Esophagus muscularis mucosa (tissue), 3 donors: Measurements from ENCODE around the gene TRAPPC10.

ENCODE experiments used
- CTCF ChIP-seq, 3 experiments: fragments of 200-600 bp in 2 of 3; fragments of 450-650 bp in 1 of 3; sonication (generic) in 2 of 3; IDR thresholded peaks; one replicate each; pipeline ENCODE4 v1.5.1; 2017 to 2019; ENCODE audit warnings: antibody characterized with exemption in 3 of 3, mild to moderate bottlenecking in 2 of 3, moderate library complexity in 1 of 3
- POLR2A ChIP-seq: fragments of 450-650 bp; IDR thresholded peaks from one replicate; pipeline ENCODE4 v1.6.1; 2017; ENCODE audit warnings: antibody characterized with exemption, moderate library complexity, mild to moderate bottlenecking, low read depth

- no peak for TF ChIP-seq POLR2A
- no peak for TF ChIP-seq CTCF (IDR thresholded peaks at IDR 0.05)
Measured at GRCh38 chr21:43981871-43982210, 30.3 kb upstream of the TRAPPC10 start.
